ENCODE results near the gene EHD4.

EHD4 gene

GRCh38 chr15:41874736-41875135 lies 97.6 kb downstream of the EHD4 start:
- DNase-seq = no peak

GRCh38 chr15:41873711-41874110 lies 98.6 kb downstream of the EHD4 start:
- DNase-seq = no peak

GRCh38 chr15:41872166-41872747 lies 100.1 kb downstream of the EHD4 start:
- no peak for DNase-seq

GRCh38 chr15:41871175-41871905 lies 101.0 kb downstream of the EHD4 start:
- DNase-seq = no peak

GRCh38 chr15:41870689-41871081 lies 101.7 kb downstream of the EHD4 start:
- DNase-seq = peak; percentile 63

GRCh38 chr15:41869770-41870688 lies 102.3 kb downstream of the EHD4 start:
- DNase-seq = no peak

GRCh38 chr15:41868321-41868720 lies 104.0 kb downstream of the EHD4 start:
- no peak for DNase-seq

GRCh38 chr15:41866872-41867579 lies 105.3 kb downstream of the EHD4 start:
- DNase-seq = no peak

- DNase-seq = no peak
These were observed 106.1 kb downstream of the EHD4 start for GRCh38 chr15:41866263-41866703.

- DNase-seq = no peak
These were observed 106.8 kb downstream of the EHD4 start for GRCh38 chr15:41865490-41866055.

- no peak for DNase-seq
These were observed 109.7 kb downstream of the EHD4 start for GRCh38 chr15:41862515-41863116.

- no peak for DNase-seq
These were observed 110.5 kb downstream of the EHD4 start for GRCh38 chr15:41861736-41862356.

- DNase-seq = peak; percentile 36
These were observed 112.1 kb downstream of the EHD4 start for GRCh38 chr15:41860049-41860828.

- no peak for DNase-seq
These were observed 113.6 kb downstream of the EHD4 start for GRCh38 chr15:41858756-41859155.

- no peak for DNase-seq
These were observed 115.0 kb downstream of the EHD4 start for GRCh38 chr15:41857316-41857715.

- DNase-seq = no peak
These were observed 115.6 kb downstream of the EHD4 start for GRCh38 chr15:41856716-41857115.

GRCh38 chr15:41856262-41856661 lies 116.1 kb downstream of the EHD4 start:
- no peak for DNase-seq

GRCh38 chr15:41855261-41855961 lies 116.9 kb downstream of the EHD4 start:
- DNase-seq = no peak

GRCh38 chr15:41854443-41854842 lies 117.9 kb downstream of the EHD4 start:
- no peak for DNase-seq

GRCh38 chr15:41853831-41854230 lies 118.5 kb downstream of the EHD4 start:
- no peak for DNase-seq
